HEK293 (cell line): ENCODE measurements around the gene PHF21A.

ENCODE experiments used
- CTCF ChIA-PET: fragments of 350-600 bp; formaldehyde crosslinking; extraction: SDS; loops from one replicate; lab custom pipeline; 2021; ENCODE audit warnings: antibody characterized with exemption; lab: Yijun Ruan, JAX
- POLR2A ChIA-PET: fragments of 300-600 bp; formaldehyde crosslinking; extraction: SDS; loops from one replicate; lab custom pipeline; 2020; ENCODE audit warnings: antibody characterized with exemption, inconsistent platforms; lab: Yijun Ruan, JAX
- H3K27ac ChIP-seq: fragments of 200-500 bp; sonication (Bioruptor generic); 2 replicates; pipeline ENCODE4 v1.5.1; 2014; ENCODE audit warnings: low read depth, low read length, control low read depth, inconsistent platforms; ENCODE audit errors: extremely low read depth
- H3K36me3 ChIP-seq, 2 experiments: fragments of 200-500 bp in 1 of 2; sonication (Bioruptor generic) in 1 of 2; 1 replicate in 1 of 2; 2 replicates in 1 of 2; pipeline ENCODE4 v1.5.1; 2014 to 2017; ENCODE audit warnings: inconsistent platforms in 2 of 2, low read length in 2 of 2; ENCODE audit not compliant: control insufficient read depth in 2 of 2, insufficient read depth in 1 of 2
- H3K4me1 ChIP-seq: fragments of 200-500 bp; sonication (Bioruptor generic); 2 replicates; pipeline ENCODE4 v1.5.1; 2014; ENCODE audit warnings: mild to moderate bottlenecking, low read length, inconsistent platforms; ENCODE audit not compliant: control insufficient read depth, insufficient read depth
- H3K4me3 ChIP-seq: 2 replicates; pipeline ENCODE4 v1.5.1; 2011; ENCODE audit warnings: low read depth, mild to moderate bottlenecking, control low read depth, low read length, moderate library complexity
- H3K9me3 ChIP-seq: fragments of 200-500 bp; sonication (Bioruptor generic); 2 replicates; pipeline ENCODE4 v1.5.1; 2014; ENCODE audit warnings: low read depth, low read length, inconsistent platforms; ENCODE audit not compliant: control insufficient read depth, insufficient read depth
- KLF16 ChIP-seq: fragments of 450-650 bp; formaldehyde crosslinking; IDR thresholded peaks from 2 replicates; pipeline ENCODE4 v1.5.1; 2017; ENCODE audit warnings: missing biosample characterization, missing genetic modification characterization
- OVOL3 ChIP-seq: fragments of 450-650 bp; formaldehyde crosslinking; IDR thresholded peaks from 2 replicates; pipeline ENCODE4 v1.5.1; 2016; ENCODE audit warnings: missing biosample characterization, missing genetic modification characterization
- PRDM1 ChIP-seq: fragments of 450-650 bp; formaldehyde crosslinking; IDR thresholded peaks from 2 replicates; pipeline ENCODE4; 2016; ENCODE audit warnings: missing biosample characterization, missing genetic modification characterization
- TCF7L2 ChIP-seq: IDR thresholded peaks from 2 replicates; pipeline ENCODE4 v1.6.1; 2011; ENCODE audit warnings: low read depth, mild to moderate bottlenecking, inconsistent platforms, low read length, moderate library complexity, borderline replicate concordance
- TRIM28 ChIP-seq: IDR thresholded peaks from 2 replicates; pipeline ENCODE4 v1.6.1; 2011; ENCODE audit warnings: low read length, control low read depth, borderline replicate concordance
- ZBTB1 ChIP-seq: fragments of 450-650 bp; formaldehyde crosslinking; IDR thresholded peaks from 2 replicates; pipeline ENCODE4 v1.5.1; 2016; ENCODE audit warnings: missing biosample characterization, missing genetic modification characterization
- ZBTB7A ChIP-seq: fragments of 450-650 bp; formaldehyde crosslinking; IDR thresholded peaks from 2 replicates; pipeline ENCODE4 v1.5.1; 2016; ENCODE audit warnings: low read depth, missing biosample characterization, missing genetic modification characterization
- ZNF112 ChIP-seq: fragments of 450-650 bp; formaldehyde crosslinking; IDR thresholded peaks from 2 replicates; pipeline ENCODE4 v1.5.0; 2017; ENCODE audit warnings: missing biosample characterization, missing genetic modification characterization
- ZNF114 ChIP-seq: fragments of 450-650 bp; formaldehyde crosslinking; IDR thresholded peaks from 2 replicates; pipeline ENCODE4 v1.5.0; 2017; ENCODE audit warnings: missing biosample characterization, missing genetic modification characterization
- ZNF19 ChIP-seq: fragments of 450-650 bp; formaldehyde crosslinking; IDR thresholded peaks from 2 replicates; pipeline ENCODE4; 2016; ENCODE audit warnings: missing biosample characterization, missing genetic modification characterization, low read depth
- ZNF404 ChIP-seq: fragments of 450-650 bp; formaldehyde crosslinking; IDR thresholded peaks from 2 replicates; pipeline ENCODE4 v1.5.1; 2017; ENCODE audit warnings: missing biosample characterization, missing genetic modification characterization
- ZNF600 ChIP-seq: fragments of 450-650 bp; formaldehyde crosslinking; IDR thresholded peaks from 2 replicates; pipeline ENCODE4 v1.5.1; 2016; ENCODE audit warnings: missing biosample characterization, missing genetic modification characterization
- ZNF785 ChIP-seq: fragments of 450-650 bp; formaldehyde crosslinking; IDR thresholded peaks from 2 replicates; pipeline ENCODE4 v1.5.1; 2016; ENCODE audit warnings: missing biosample characterization, missing genetic modification characterization
- ZSCAN23 ChIP-seq: fragments of 450-650 bp; formaldehyde crosslinking; IDR thresholded peaks from 2 replicates; pipeline ENCODE4 v1.5.1; 2016; ENCODE audit warnings: missing biosample characterization, missing genetic modification characterization
- TF ChIP-seq, protein P1 (sequence below): fragments of 450-650 bp; formaldehyde crosslinking; IDR thresholded peaks from 2 replicates; pipeline ENCODE4 v1.5.1; 2016; ENCODE audit warnings: missing biosample characterization, missing genetic modification characterization
- TF ChIP-seq, protein P2 (sequence below): fragments of 450-650 bp; formaldehyde crosslinking; IDR thresholded peaks from 2 replicates; pipeline ENCODE4 v1.5.1; 2016; ENCODE audit warnings: missing biosample characterization, missing genetic modification characterization
- TF ChIP-seq, protein P3 (sequence below): fragments of 450-650 bp; formaldehyde crosslinking; conservative IDR thresholded peaks from 2 replicates; pipeline ENCODE4 v1.5.1; 2016; ENCODE audit warnings: low read depth, missing biosample characterization, missing genetic modification characterization
- TF ChIP-seq, protein P4 (sequence below): fragments of 450-650 bp; formaldehyde crosslinking; IDR thresholded peaks from 2 replicates; pipeline ENCODE4 v1.5.1; 2016; ENCODE audit warnings: missing biosample characterization, missing genetic modification characterization, low read depth
- TF ChIP-seq, protein P5 (sequence below): fragments of 450-650 bp; formaldehyde crosslinking; IDR thresholded peaks from 2 replicates; pipeline ENCODE4 v1.5.1; 2016; ENCODE audit warnings: missing biosample characterization, missing genetic modification characterization, borderline replicate concordance
- TF ChIP-seq, protein P6 (sequence below): fragments of 450-650 bp; formaldehyde crosslinking; IDR thresholded peaks from 2 replicates; pipeline ENCODE4 v1.5.1; 2017; ENCODE audit warnings: missing biosample characterization, mild to moderate bottlenecking, missing genetic modification characterization, moderate library complexity
- TF ChIP-seq, protein P7 (sequence below): fragments of 450-650 bp; formaldehyde crosslinking; IDR thresholded peaks from 2 replicates; pipeline ENCODE4 v1.5.1; 2016; ENCODE audit warnings: missing biosample characterization, missing genetic modification characterization
- TF ChIP-seq, protein P8 (sequence below): fragments of 450-650 bp; formaldehyde crosslinking; optimal IDR thresholded peaks from 2 replicates; pipeline ENCODE3; 2016; ENCODE audit warnings: missing biosample characterization, mild to moderate bottlenecking, missing genetic modification characterization

The PHF21A gene

DNA sequence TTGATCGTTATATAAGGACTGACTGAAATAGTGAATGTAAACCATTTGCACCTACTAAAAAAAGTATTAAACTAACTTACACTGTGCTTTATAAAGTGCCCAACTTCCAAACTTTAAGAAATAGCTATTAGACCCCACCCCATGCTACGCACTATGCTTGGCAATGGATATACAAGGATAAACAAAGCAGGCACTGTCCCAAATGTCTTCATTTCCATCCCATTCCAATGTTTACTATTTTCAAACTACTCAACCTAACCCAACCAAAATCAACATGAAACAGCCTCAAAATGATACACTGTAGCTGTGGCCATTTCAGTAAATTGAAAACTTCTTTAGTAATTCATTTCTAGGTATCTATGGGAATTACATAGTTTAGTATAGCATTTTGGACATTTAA is 12.5 kb downstream of the PHF21A start (continued):
- TF ChIP-seq, protein P1, sequence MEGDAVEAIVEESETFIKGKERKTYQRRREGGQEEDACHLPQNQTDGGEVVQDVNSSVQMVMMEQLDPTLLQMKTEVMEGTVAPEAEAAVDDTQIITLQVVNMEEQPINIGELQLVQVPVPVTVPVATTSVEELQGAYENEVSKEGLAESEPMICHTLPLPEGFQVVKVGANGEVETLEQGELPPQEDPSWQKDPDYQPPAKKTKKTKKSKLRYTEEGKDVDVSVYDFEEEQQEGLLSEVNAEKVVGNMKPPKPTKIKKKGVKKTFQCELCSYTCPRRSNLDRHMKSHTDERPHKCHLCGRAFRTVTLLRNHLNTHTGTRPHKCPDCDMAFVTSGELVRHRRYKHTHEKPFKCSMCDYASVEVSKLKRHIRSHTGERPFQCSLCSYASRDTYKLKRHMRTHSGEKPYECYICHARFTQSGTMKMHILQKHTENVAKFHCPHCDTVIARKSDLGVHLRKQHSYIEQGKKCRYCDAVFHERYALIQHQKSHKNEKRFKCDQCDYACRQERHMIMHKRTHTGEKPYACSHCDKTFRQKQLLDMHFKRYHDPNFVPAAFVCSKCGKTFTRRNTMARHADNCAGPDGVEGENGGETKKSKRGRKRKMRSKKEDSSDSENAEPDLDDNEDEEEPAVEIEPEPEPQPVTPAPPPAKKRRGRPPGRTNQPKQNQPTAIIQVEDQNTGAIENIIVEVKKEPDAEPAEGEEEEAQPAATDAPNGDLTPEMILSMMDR (tag by site-specific recombination): no peak
- TF ChIP-seq ZSCAN23 (tag by site-specific recombination) (no peak), TCF7L2 (no peak), ZNF600 (tag by site-specific recombination) (no peak)
- TF ChIP-seq, all 188 proteins: peak for 0

DNA sequence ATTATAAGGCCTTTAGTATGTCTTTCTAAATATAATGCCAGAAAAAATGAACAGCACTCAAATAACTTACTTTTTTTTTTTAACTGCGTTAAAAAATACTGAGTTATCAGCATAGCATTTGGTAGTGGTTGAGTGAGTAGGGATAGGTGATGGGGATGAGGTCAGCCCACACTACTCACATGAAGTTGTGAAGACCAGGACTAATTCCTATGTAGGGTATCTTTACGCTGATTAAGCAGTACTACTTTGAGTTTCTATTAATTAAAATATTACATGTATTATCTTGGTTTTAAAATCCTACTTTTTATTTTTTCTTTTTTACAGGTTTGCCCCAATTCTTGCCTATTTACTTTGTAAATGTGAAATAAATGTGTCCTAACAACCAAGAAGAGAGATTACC is 13.5 kb downstream of the PHF21A start:
- ChIA-PET CTCF (interaction anchor here (1.4 kb wide), 1 partner anchor 265 kb away, joined by 3 read pairs; no protein-coding TSS in a partner anchor), POLR2A (interaction anchor here (0.6 kb wide), 1 partner anchor 13 kb away, joined by 6 read pairs; no protein-coding TSS in a partner anchor)
- H3K27ac ChIP-seq: no peak overlapping the region
- H3K9me3 ChIP-seq: no peaks in the 10 kb centered on the region
- no peak overlapping the region for H3K4me3 ChIP-seq
- H3K36me3 ChIP-seq: no peaks in the 10 kb centered on the region
- H3K4me1 ChIP-seq: peaks cover 13% of the 10 kb centered on the region
- TF ChIP-seq ZNF112 (no peak), ZNF404 (tag by site-specific recombination) (no peak), ZNF19 (tag by site-specific recombination) (no peak), TRIM28 (no peak), PRDM1 (no peak), ZBTB7A (tag by site-specific recombination) (no peak), ZBTB1 (no peak), ZNF114 (tag by site-specific recombination) (no peak), OVOL3 (tag by site-specific recombination) (no peak), KLF16 (tag by site-specific recombination) (no peak), ZNF785 (tag by site-specific recombination) (no peak)
- TF ChIP-seq, protein P2, sequence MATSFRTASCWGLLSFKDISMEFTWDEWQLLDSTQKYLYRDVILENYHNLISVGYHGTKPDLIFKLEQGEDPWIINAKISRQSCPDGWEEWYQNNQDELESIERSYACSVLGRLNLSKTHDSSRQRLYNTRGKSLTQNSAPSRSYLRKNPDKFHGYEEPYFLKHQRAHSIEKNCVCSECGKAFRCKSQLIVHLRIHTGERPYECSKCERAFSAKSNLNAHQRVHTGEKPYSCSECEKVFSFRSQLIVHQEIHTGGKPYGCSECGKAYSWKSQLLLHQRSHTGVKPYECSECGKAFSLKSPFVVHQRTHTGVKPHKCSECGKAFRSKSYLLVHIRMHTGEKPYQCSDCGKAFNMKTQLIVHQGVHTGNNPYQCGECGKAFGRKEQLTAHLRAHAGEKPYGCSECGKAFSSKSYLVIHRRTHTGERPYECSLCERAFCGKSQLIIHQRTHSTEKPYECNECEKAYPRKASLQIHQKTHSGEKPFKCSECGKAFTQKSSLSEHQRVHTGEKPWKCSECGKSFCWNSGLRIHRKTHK: no peak
- TF ChIP-seq, protein P3, sequence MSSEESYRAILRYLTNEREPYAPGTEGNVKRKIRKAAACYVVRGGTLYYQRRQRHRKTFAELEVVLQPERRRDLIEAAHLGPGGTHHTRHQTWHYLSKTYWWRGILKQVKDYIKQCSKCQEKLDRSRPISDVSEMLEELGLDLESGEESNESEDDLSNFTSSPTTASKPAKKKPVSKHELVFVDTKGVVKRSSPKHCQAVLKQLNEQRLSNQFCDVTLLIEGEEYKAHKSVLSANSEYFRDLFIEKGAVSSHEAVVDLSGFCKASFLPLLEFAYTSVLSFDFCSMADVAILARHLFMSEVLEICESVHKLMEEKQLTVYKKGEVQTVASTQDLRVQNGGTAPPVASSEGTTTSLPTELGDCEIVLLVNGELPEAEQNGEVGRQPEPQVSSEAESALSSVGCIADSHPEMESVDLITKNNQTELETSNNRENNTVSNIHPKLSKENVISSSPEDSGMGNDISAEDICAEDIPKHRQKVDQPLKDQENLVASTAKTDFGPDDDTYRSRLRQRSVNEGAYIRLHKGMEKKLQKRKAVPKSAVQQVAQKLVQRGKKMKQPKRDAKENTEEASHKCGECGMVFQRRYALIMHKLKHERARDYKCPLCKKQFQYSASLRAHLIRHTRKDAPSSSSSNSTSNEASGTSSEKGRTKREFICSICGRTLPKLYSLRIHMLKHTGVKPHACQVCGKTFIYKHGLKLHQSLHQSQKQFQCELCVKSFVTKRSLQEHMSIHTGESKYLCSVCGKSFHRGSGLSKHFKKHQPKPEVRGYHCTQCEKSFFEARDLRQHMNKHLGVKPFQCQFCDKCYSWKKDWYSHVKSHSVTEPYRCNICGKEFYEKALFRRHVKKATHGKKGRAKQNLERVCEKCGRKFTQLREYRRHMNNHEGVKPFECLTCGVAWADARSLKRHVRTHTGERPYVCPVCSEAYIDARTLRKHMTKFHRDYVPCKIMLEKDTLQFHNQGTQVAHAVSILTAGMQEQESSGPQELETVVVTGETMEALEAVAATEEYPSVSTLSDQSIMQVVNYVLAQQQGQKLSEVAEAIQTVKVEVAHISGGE: no peak
- TF ChIP-seq, protein P4, sequence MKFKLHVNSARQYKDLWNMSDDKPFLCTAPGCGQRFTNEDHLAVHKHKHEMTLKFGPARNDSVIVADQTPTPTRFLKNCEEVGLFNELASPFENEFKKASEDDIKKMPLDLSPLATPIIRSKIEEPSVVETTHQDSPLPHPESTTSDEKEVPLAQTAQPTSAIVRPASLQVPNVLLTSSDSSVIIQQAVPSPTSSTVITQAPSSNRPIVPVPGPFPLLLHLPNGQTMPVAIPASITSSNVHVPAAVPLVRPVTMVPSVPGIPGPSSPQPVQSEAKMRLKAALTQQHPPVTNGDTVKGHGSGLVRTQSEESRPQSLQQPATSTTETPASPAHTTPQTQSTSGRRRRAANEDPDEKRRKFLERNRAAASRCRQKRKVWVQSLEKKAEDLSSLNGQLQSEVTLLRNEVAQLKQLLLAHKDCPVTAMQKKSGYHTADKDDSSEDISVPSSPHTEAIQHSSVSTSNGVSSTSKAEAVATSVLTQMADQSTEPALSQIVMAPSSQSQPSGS (tag by site-specific recombination): no peak
- TF ChIP-seq, protein P5, sequence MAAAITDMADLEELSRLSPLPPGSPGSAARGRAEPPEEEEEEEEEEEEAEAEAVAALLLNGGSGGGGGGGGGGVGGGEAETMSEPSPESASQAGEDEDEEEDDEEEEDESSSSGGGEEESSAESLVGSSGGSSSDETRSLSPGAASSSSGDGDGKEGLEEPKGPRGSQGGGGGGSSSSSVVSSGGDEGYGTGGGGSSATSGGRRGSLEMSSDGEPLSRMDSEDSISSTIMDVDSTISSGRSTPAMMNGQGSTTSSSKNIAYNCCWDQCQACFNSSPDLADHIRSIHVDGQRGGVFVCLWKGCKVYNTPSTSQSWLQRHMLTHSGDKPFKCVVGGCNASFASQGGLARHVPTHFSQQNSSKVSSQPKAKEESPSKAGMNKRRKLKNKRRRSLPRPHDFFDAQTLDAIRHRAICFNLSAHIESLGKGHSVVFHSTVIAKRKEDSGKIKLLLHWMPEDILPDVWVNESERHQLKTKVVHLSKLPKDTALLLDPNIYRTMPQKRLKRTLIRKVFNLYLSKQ (tag by site-specific recombination): no peak
- TF ChIP-seq, protein P6, sequence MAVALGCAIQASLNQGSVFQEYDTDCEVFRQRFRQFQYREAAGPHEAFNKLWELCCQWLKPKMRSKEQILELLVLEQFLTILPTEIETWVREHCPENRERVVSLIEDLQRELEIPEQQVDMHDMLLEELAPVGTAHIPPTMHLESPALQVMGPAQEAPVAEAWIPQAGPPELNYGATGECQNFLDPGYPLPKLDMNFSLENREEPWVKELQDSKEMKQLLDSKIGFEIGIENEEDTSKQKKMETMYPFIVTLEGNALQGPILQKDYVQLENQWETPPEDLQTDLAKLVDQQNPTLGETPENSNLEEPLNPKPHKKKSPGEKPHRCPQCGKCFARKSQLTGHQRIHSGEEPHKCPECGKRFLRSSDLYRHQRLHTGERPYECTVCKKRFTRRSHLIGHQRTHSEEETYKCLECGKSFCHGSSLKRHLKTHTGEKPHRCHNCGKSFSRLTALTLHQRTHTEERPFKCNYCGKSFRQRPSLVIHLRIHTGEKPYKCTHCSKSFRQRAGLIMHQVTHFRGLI: no peak
- TF ChIP-seq, protein P7, sequence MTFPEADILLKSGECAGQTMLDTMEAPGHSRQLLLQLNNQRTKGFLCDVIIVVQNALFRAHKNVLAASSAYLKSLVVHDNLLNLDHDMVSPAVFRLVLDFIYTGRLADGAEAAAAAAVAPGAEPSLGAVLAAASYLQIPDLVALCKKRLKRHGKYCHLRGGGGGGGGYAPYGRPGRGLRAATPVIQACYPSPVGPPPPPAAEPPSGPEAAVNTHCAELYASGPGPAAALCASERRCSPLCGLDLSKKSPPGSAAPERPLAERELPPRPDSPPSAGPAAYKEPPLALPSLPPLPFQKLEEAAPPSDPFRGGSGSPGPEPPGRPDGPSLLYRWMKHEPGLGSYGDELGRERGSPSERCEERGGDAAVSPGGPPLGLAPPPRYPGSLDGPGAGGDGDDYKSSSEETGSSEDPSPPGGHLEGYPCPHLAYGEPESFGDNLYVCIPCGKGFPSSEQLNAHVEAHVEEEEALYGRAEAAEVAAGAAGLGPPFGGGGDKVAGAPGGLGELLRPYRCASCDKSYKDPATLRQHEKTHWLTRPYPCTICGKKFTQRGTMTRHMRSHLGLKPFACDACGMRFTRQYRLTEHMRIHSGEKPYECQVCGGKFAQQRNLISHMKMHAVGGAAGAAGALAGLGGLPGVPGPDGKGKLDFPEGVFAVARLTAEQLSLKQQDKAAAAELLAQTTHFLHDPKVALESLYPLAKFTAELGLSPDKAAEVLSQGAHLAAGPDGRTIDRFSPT (tag by site-specific recombination): no peak
- TF ChIP-seq, protein P8, sequence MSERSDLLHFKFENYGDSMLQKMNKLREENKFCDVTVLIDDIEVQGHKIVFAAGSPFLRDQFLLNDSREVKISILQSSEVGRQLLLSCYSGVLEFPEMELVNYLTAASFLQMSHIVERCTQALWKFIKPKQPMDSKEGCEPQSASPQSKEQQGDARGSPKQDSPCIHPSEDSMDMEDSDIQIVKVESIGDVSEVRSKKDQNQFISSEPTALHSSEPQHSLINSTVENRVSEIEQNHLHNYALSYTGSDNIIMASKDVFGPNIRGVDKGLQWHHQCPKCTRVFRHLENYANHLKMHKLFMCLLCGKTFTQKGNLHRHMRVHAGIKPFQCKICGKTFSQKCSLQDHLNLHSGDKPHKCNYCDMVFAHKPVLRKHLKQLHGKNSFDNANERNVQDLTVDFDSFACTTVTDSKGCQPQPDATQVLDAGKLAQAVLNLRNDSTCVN (tag by site-specific recombination): no peak
